Mesodermal cell (in vitro differentiated cells): ENCODE measurements around the gene JARID2.

Experiments used
- H3K27ac ChIP-seq: 2 replicates; pipeline ENCODE4 v1.7.0; 2013; ENCODE audit warnings: mild to moderate bottlenecking, low read depth, low read length, moderate library complexity; ENCODE audit not compliant: severe bottlenecking
- H3K36me3 ChIP-seq: 2 replicates; pipeline ENCODE4 v1.7.1; 2013; ENCODE audit warnings: mild to moderate bottlenecking, low read length, moderate library complexity; ENCODE audit not compliant: control insufficient read depth, insufficient read depth
- H3K4me1 ChIP-seq: one replicate; pipeline ENCODE4 v1.7.1; 2013; ENCODE audit warnings: mild to moderate bottlenecking, low read length; ENCODE audit not compliant: insufficient read depth, control insufficient read depth, poor library complexity, severe bottlenecking
- H3K4me3 ChIP-seq: 2 replicates; pipeline ENCODE4 v1.7.0; 2013; ENCODE audit warnings: low read length, control low read depth, mild to moderate bottlenecking; ENCODE audit not compliant: insufficient read depth, poor library complexity, severe bottlenecking; ENCODE audit errors: extremely low read depth
- H3K9me3 ChIP-seq: 2 replicates; pipeline ENCODE4 v1.7.1; 2013; ENCODE audit warnings: mild to moderate bottlenecking, low read length, moderate library complexity; ENCODE audit not compliant: control insufficient read depth
- WGBS, 2 experiments: methylation state at CpG; one replicate each; pipeline ENCODE4 v1.1.5; 2013; ENCODE audit warnings: missing lambda C conversion rate in 2 of 2; ENCODE audit not compliant: insufficient coverage in 2 of 2; 5-methylcytosine and 5-hydroxymethylcytosine counted together

Gene JARID2

GRCh38 chr6:15561447-15562199 lies 315.8 kb downstream of the JARID2 start:
- Histone ChIP-seq H3K36me3 (no peaks in the 10 kb centered on the region), H3K9me3 (no peaks in the 10 kb centered on the region), H3K4me1 (no peaks in the 10 kb centered on the region), H3K27ac (no peak overlapping the region), H3K4me3 (no peak overlapping the region)
- WGBS, 2 experiments, result 83% methylated on average over 1 of the region's 3 CpGs; no CpG with 5 or more reads in 1 of the 2 experiments

GRCh38 chr6:15562977-15563376 lies 317.1 kb downstream of the JARID2 start:
- H3K27ac ChIP-seq, result no peak overlapping the region
- no peaks in the 10 kb centered on the region for H3K9me3 ChIP-seq
- no peak overlapping the region for H3K4me3 ChIP-seq
- 86 to 100% methylated on average over 1 of the region's 1 CpG for WGBS, 2 experiments
- no peaks in the 10 kb centered on the region for H3K36me3 ChIP-seq
- no peaks in the 10 kb centered on the region for H3K4me1 ChIP-seq

- Histone ChIP-seq H3K27ac (no peak overlapping the region), H3K36me3 (no peaks in the 10 kb centered on the region), H3K9me3 (no peaks in the 10 kb centered on the region), H3K4me1 (no peaks in the 10 kb centered on the region), H3K4me3 (no peak overlapping the region)
- WGBS, 2 experiments, result 70 to 76% methylated on average over 9 to 11 of the region's 17 CpGs
Measured at GRCh38 chr6:15569035-15569995, 323.4 kb downstream of the JARID2 start.

- WGBS, 2 experiments, result 87% methylated on average over 2 of the region's 2 CpGs
- H3K27ac ChIP-seq, result no peak overlapping the region
Measured at GRCh38 chr6:15570171-15570570, 324.3 kb downstream of the JARID2 start.

More at GRCh38 chr6:15570171-15570570, 324.3 kb downstream of the JARID2 start:
- no peak overlapping the region for H3K4me3 ChIP-seq
- H3K36me3 ChIP-seq, result no peaks in the 10 kb centered on the region
- no peaks in the 10 kb centered on the region for H3K4me1 ChIP-seq
- H3K9me3 ChIP-seq, result no peaks in the 10 kb centered on the region
